Measurements from ENCODE around the gene SHC3. TPM values are rescaled to one million over a fixed set of nuclear protein-coding genes. Genes with fewer than 3 reads are reported as not detected.

The SHC3 gene
- total and polyA plus RNA-seq, 2 experiments from 2014 or later: 1.3 to 2.9 TPM

DNA sequence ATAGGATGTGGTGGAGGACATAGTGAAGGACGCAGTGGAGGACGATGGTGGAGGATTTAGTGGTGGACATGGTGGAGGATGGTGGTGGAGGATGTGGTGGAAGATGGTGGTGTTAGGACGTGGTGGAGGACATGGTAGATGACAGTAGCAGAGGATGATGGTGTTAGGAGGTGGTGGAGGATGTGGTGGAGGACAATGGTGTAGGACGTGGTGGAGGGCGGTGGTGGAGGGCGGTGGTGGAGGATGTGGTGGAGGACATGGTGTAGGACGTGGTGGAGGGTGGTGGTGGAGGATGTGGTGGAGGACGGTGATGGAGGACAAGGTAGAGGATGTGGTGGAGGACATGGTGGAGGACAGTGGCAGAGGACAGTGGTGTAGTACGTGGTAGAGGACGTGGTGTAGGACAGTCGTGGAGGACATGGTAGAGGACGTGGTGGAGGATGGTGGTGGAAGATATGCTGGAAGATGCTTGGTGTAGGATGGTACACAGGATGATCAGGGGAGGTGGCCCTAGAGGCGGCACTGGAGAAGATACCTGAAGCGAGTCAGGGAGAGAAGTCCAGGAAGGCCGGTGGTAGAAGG lies 118.6 kb downstream of the SHC3 start (continued):
- TF ChIP-seq, protein P1, sequence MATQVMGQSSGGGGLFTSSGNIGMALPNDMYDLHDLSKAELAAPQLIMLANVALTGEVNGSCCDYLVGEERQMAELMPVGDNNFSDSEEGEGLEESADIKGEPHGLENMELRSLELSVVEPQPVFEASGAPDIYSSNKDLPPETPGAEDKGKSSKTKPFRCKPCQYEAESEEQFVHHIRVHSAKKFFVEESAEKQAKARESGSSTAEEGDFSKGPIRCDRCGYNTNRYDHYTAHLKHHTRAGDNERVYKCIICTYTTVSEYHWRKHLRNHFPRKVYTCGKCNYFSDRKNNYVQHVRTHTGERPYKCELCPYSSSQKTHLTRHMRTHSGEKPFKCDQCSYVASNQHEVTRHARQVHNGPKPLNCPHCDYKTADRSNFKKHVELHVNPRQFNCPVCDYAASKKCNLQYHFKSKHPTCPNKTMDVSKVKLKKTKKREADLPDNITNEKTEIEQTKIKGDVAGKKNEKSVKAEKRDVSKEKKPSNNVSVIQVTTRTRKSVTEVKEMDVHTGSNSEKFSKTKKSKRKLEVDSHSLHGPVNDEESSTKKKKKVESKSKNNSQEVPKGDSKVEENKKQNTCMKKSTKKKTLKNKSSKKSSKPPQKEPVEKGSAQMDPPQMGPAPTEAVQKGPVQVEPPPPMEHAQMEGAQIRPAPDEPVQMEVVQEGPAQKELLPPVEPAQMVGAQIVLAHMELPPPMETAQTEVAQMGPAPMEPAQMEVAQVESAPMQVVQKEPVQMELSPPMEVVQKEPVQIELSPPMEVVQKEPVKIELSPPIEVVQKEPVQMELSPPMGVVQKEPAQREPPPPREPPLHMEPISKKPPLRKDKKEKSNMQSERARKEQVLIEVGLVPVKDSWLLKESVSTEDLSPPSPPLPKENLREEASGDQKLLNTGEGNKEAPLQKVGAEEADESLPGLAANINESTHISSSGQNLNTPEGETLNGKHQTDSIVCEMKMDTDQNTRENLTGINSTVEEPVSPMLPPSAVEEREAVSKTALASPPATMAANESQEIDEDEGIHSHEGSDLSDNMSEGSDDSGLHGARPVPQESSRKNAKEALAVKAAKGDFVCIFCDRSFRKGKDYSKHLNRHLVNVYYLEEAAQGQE (IDR thresholded peaks at IDR 0.05; ENCODE audit: unreplicated experiment): no peak
- TF ChIP-seq ZNF114 (CRISPR knock-in tag; IDR thresholded peaks at IDR 0.05) (no peak), STAT1 (IDR thresholded peaks at IDR 0.05; ENCODE audit: unreplicated experiment) (no peak)

DNA sequence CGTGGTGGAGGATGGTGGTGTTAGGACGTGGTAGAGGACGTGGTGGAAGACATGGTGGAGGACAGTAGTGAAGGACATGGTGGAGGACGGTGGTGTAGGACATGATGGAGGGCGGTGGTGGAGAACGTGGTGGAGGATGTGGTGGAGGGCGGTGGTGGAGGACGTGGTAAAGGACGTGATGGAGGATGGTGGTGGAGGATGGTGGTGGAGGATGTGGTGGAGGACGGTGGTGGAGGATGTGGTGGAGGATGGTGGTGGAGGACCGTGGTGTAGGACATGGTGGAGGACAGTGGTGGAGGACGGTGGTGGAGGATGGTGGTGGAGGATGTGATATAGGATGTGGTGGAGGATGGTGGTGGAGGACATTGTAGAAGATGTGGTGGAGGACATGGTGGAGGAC lies 119.7 kb downstream of the SHC3 start:
- Histone ChIP-seq H3F3A (replicated peaks; ENCODE audit: low read depth) (no peaks in the 10 kb centered on the region), H3K9me2 (ENCODE audit: insufficient read depth) (no peaks in the 10 kb centered on the region; the same call in 1 of the 2 replicates), H3K79me2 (replicated peaks; ENCODE audit: insufficient read depth) (no peaks in the 10 kb centered on the region), H3K4me1 (ENCODE audit: insufficient read depth) (no peaks in the 10 kb centered on the region), H3K27ac (ENCODE audit: low read depth) (no peak overlapping the region), H3K4me2 (no peak overlapping the region), H3K36me3 (ENCODE audit: insufficient read depth) (no peaks in the 10 kb centered on the region), H3K27me3 (ENCODE audit: insufficient read depth) (no peaks in the 10 kb centered on the region), H3K4me3 (no peak overlapping the region), H4K20me1 (replicated peaks; ENCODE audit: insufficient read depth) (no peaks in the 10 kb centered on the region), H2AFZ (no peak overlapping the region)
- Mint-ChIP-seq H3K9me3 (no peaks in the 10 kb centered on the region), H3K36me3 (ENCODE audit: low read depth) (no peaks in the 10 kb centered on the region), H3K27ac (no peak overlapping the region), H3K4me1 (no peaks in the 10 kb centered on the region), H3K4me3 (no peak overlapping the region), H3K27me3 (ENCODE audit: insufficient read depth, low read depth, poor library complexity) (no peaks in the 10 kb centered on the region)
- TF ChIP-seq JUNB (IDR thresholded peaks at IDR 0.05; ENCODE audit: unreplicated experiment) (no peak), ZNF331 (CRISPR knock-in tag; IDR thresholded peaks at IDR 0.05; ENCODE audit: low read depth) (no peak)
- ATAC-seq (no peak), DNase-seq (ENCODE audit: low spot score) (no peak)

DNA sequence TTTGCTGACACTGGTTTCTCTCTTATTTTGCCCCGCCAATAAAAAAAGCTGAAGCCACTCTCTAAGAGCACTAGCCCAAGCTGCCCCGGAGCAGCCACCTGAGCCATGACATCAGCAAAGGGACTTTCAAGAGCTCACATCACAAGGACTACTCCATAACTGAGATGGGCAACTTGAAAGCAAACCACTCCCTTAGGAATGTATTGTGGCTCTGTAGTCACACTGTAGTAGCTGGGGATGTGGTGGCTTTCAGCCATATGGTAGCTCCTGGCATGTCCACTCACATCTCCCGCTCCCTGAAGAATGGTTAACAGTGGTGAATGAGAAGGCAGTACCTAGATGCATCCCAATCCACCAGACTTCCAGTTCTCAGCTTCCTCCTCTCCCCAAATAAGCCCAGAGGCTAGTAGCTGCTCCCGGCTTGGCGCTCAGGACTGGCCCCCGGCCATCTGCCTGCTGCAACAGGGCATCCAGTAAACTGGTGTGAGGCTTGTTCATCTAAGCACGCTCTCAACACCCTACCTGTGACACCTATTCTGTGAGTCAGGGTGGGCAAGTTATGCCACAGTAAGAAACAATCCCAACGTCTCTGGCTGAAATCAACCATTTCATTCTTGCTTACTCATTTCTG lies 123.6 kb downstream of the SHC3 start:
- Histone ChIP-seq H3K4me1 (ENCODE audit: insufficient read depth) (no peaks in the 10 kb centered on the region), H3K9me2 (ENCODE audit: insufficient read depth) (no peaks in the 10 kb centered on the region; the same call in 1 of the 2 replicates), H3K27ac (ENCODE audit: low read depth) (no peak overlapping the region), H3K27me3 (ENCODE audit: insufficient read depth) (no peaks in the 10 kb centered on the region), H3K79me2 (replicated peaks; ENCODE audit: insufficient read depth) (no peaks in the 10 kb centered on the region), H3F3A (replicated peaks; ENCODE audit: low read depth) (no peaks in the 10 kb centered on the region), H2AFZ (no peak overlapping the region), H3K4me3 (no peak overlapping the region), H4K20me1 (replicated peaks; ENCODE audit: insufficient read depth) (no peaks in the 10 kb centered on the region), H3K4me2 (no peak overlapping the region), H3K36me3 (ENCODE audit: insufficient read depth) (no peaks in the 10 kb centered on the region)
- Mint-ChIP-seq H3K27ac (no peak overlapping the region), H3K9me3 (no peaks in the 10 kb centered on the region), H3K27me3 (ENCODE audit: insufficient read depth, low read depth, poor library complexity) (peaks cover 3% of the 10 kb centered on the region), H3K36me3 (ENCODE audit: low read depth) (no peaks in the 10 kb centered on the region), H3K4me3 (no peak overlapping the region), H3K4me1 (no peaks in the 10 kb centered on the region)
- no peak for DNase-seq (ENCODE audit: low spot score)
- ATAC-seq: no peak
- TF ChIP-seq ZNF331 (CRISPR knock-in tag; IDR thresholded peaks at IDR 0.05; ENCODE audit: low read depth) (no peak), NANOG (IDR thresholded peaks at IDR 0.05; ENCODE audit: borderline replicate concordance) (no peak), CREB1 (CRISPR knock-in tag; IDR thresholded peaks at IDR 0.05; ENCODE audit: low read depth) (no peak), EZH2phosphoT487 (IDR thresholded peaks at IDR 0.05; ENCODE audit: unreplicated experiment) (no peak), JUNB (IDR thresholded peaks at IDR 0.05; ENCODE audit: unreplicated experiment) (no peak), STAT1 (IDR thresholded peaks at IDR 0.05; ENCODE audit: unreplicated experiment) (no peak)
- TF ChIP-seq, protein P1 (IDR thresholded peaks at IDR 0.05; ENCODE audit: unreplicated experiment): no peak

Data from GM23338 (cell line).